Measurements from ENCODE around the gene PMPCA.

- no peak for TF ChIP-seq CTCF (IDR thresholded peaks at IDR 0.05; ENCODE audit: insufficient read depth, low read length, poor library complexity, severe bottlenecking)
- no peak for TF ChIP-seq EZH2phosphoT487 (conservative IDR thresholded peaks at IDR 0.05; ENCODE audit: low read length)
Observed at GRCh38 chr9:136411378-136411777, 920 bp downstream of the PMPCA start.

Measured in SU-DHL-6 (cell line).